Fibroblast of lung (primary cell): ENCODE data around the gene HAND1. TPM values are rescaled to one million over a fixed set of nuclear protein-coding genes. Genes with fewer than 3 reads are reported as not detected.
"Not testable (repeated sequence)": the region's sequence is repeated elsewhere in the genome, so short reads cannot be mapped to it uniquely, and the experiment has no call there.

Experiments used
- DNase-seq, 2 donors: peaks; one replicate each; pipeline versions ENCODE4 v3.0.0 to v3.0.0-alpha.2; 2010; ENCODE audit warnings: low read depth in 2 of 2
- H2AFZ ChIP-seq: 2 replicates; pipeline ENCODE4 v1.5.1; 2012; ENCODE audit warnings: low read length, control low read depth, inconsistent platforms
- H3K27ac ChIP-seq: 2 replicates; pipeline ENCODE4 v1.5.1; 2011; ENCODE audit warnings: low read length, control low read depth; ENCODE audit not compliant: insufficient read depth
- H3K27me3 ChIP-seq: 2 replicates; pipeline ENCODE4 v1.5.1; 2011; ENCODE audit warnings: mild to moderate bottlenecking, low read length; ENCODE audit not compliant: control insufficient read depth, insufficient read depth
- H3K36me3 ChIP-seq: 2 replicates; pipeline ENCODE4 v1.5.1; 2011; ENCODE audit warnings: low read length; ENCODE audit not compliant: control insufficient read depth, insufficient read depth
- H3K4me1 ChIP-seq: 2 replicates; pipeline ENCODE4 v1.5.1; 2011; ENCODE audit warnings: low read length; ENCODE audit not compliant: control insufficient read depth, insufficient read depth; ENCODE audit errors: extremely low read depth
- H3K4me2 ChIP-seq: 2 replicates; pipeline ENCODE4 v1.5.1; 2011; ENCODE audit warnings: low read length, control low read depth; ENCODE audit not compliant: insufficient read depth; ENCODE audit errors: extremely low read depth
- H3K4me3 ChIP-seq, 4 experiments: fragments of 200-600 bp in 1 of 4; sonication (generic) in 1 of 4; replicated peaks in 1 of 4; 2 replicates each; pipeline ENCODE4 v1.5.1; 2011 to 2016; ENCODE audit warnings: low read length in 4 of 4, low read depth in 3 of 4, mild to moderate bottlenecking in 3 of 4, control low read depth in 2 of 4, inconsistent platforms in 1 of 4, mixed read lengths in 1 of 4; ENCODE audit not compliant: insufficient read depth in 1 of 4; ENCODE audit errors: control extremely low read depth in 1 of 4
- H3K79me2 ChIP-seq: 2 replicates; pipeline ENCODE4 v1.5.1; 2012; ENCODE audit warnings: mild to moderate bottlenecking, low read length, inconsistent platforms; ENCODE audit not compliant: control insufficient read depth, insufficient read depth
- H3K9ac ChIP-seq: 2 replicates; pipeline ENCODE4 v1.5.1; 2011; ENCODE audit warnings: mild to moderate bottlenecking, low read length, control low read depth; ENCODE audit not compliant: insufficient read depth
- H3K9me3 ChIP-seq: 2 replicates; pipeline ENCODE4 v1.5.1; 2012; ENCODE audit warnings: low read depth, low read length; ENCODE audit not compliant: control insufficient read depth, insufficient read depth
- H4K20me1 ChIP-seq: 2 replicates; pipeline ENCODE4 v1.5.1; 2011; ENCODE audit warnings: low read length; ENCODE audit not compliant: control insufficient read depth, insufficient read depth; ENCODE audit errors: extremely low read depth
- CTCF ChIP-seq, 2 donors: IDR thresholded peaks in 1 of 2; conservative IDR thresholded peaks in 1 of 2; 1 replicate in 1 of 2; 2 replicates in 1 of 2; pipeline ENCODE4 v1.5.1; 2011 to 2012; ENCODE audit warnings: low read length in 2 of 2, control low read depth in 1 of 2, inconsistent platforms in 1 of 2, low read depth in 1 of 2, mild to moderate bottlenecking in 1 of 2
- EZH2 ChIP-seq: IDR thresholded peaks from 2 replicates; pipeline ENCODE4 v1.5.1; 2012; ENCODE audit warnings: low read length, control low read depth, mild to moderate bottlenecking; ENCODE audit errors: missing control alignments
- polyA plus RNA-seq, 2 donors: library from polyadenylated mRNA; depleted of rRNA in 1 of 2; stranded (reverse) in 1 of 2; unstranded in 1 of 2; fragments of >200 nt; gene quantifications; 2 replicates each; pipeline ENCODE4 v1.2.1, GENCODE V29; 2011 to 2012; ENCODE audit warnings: missing spikeins in 1 of 2
- total RNA-seq: library from RNA; depleted of rRNA; stranded (reverse); fragments of >200 nt; gene quantifications from 2 replicates; pipeline ENCODE4 v1.2.1, GENCODE V29; 2014

Gene HAND1
- total and polyA plus RNA-seq, 2 donors (not counting 1 experiment from before 2014, with no cell fraction given) = not detected

- Histone ChIP-seq H2AFZ (no peak overlapping the region), H4K20me1 (no peaks in the 10 kb centered on the region), H3K4me3 (no peak overlapping the region), H3K4me2 (no peak overlapping the region), H3K9ac (no peak overlapping the region), H3K36me3 (no peaks in the 10 kb centered on the region), H3K79me2 (no peaks in the 10 kb centered on the region), H3K27me3 (peaks cover 3% of the 10 kb centered on the region), H3K9me3 (no peaks in the 10 kb centered on the region), H3K27ac (no peak overlapping the region), H3K4me1 (no peaks in the 10 kb centered on the region)
- DNase-seq = no peak
- TF ChIP-seq EZH2 (no peak), CTCF (conservative IDR thresholded peaks at IDR 0.05 in 1 of 2, IDR thresholded peaks at IDR 0.05 in 1 of 2; ENCODE audit: low read depth in 1 of 2, low read length in 2 of 2) (no peak)
Observed at GRCh38 chr5:154517181-154517580, 39.2 kb upstream of the HAND1 start.

GRCh38 chr5:154516475-154516874 is 38.4 kb upstream of the HAND1 start:
- Histone ChIP-seq H3K4me3 (no peak overlapping the region), H3K36me3 (no peaks in the 10 kb centered on the region), H3K4me1 (no peaks in the 10 kb centered on the region), H3K9ac (no peak overlapping the region), H3K4me2 (no peak overlapping the region), H3K27me3 (peaks cover 3% of the 10 kb centered on the region), H3K27ac (no peak overlapping the region), H2AFZ (no peak overlapping the region), H4K20me1 (no peaks in the 10 kb centered on the region), H3K9me3 (no peaks in the 10 kb centered on the region), H3K79me2 (no peaks in the 10 kb centered on the region)
- TF ChIP-seq CTCF (conservative IDR thresholded peaks at IDR 0.05 in 1 of 2, IDR thresholded peaks at IDR 0.05 in 1 of 2; ENCODE audit: low read depth in 1 of 2, low read length in 2 of 2) = no peak
- TF ChIP-seq EZH2 = no peak
- no peak for DNase-seq

GRCh38 chr5:154515488-154515887 is 37.5 kb upstream of the HAND1 start:
- H3K4me2 ChIP-seq, H3K27ac ChIP-seq, H3K79me2 ChIP-seq, H3K4me1 ChIP-seq, H3K36me3 ChIP-seq, H3K9ac ChIP-seq, H2AFZ ChIP-seq, H3K27me3 ChIP-seq, DNase-seq, H4K20me1 ChIP-seq, H3K9me3 ChIP-seq, H3K4me3 ChIP-seq: not testable (repeated sequence)

- DNase-seq = no peak
- H4K20me1 ChIP-seq = no peaks in the 10 kb centered on the region
Observed at GRCh38 chr5:154514331-154514730, 36.3 kb upstream of the HAND1 start.

More at GRCh38 chr5:154514331-154514730, 36.3 kb upstream of the HAND1 start:
- Histone ChIP-seq H3K4me1 (no peaks in the 10 kb centered on the region), H3K4me2 (no peak overlapping the region), H3K4me3 (no peak overlapping the region), H3K36me3 (no peaks in the 10 kb centered on the region), H3K9ac (no peak overlapping the region), H2AFZ (no peak overlapping the region), H3K9me3 (no peaks in the 10 kb centered on the region), H3K27me3 (peaks cover 5% of the 10 kb centered on the region), H3K27ac (no peak overlapping the region), H3K79me2 (no peaks in the 10 kb centered on the region)
- TF ChIP-seq CTCF (conservative IDR thresholded peaks at IDR 0.05 in 1 of 2, IDR thresholded peaks at IDR 0.05 in 1 of 2; ENCODE audit: low read depth in 1 of 2, low read length in 2 of 2) (no peak), EZH2 (no peak)
